HG03565 (cell line): ENCODE results near the gene SLC43A2.
"Not testable (repeated sequence)": the region's sequence is repeated elsewhere in the genome, so short reads cannot be mapped to it uniquely, and the experiment has no call there.

Source experiments
- ATAC-seq: cut with Tn5 transposase; IDR thresholded peaks from one replicate; pipeline ENCODE4 v1.9.1; 2021; ENCODE audit warnings: mild to moderate bottlenecking, moderate library complexity; ENCODE audit not compliant: unreplicated experiment

Gene SLC43A2

DNA sequence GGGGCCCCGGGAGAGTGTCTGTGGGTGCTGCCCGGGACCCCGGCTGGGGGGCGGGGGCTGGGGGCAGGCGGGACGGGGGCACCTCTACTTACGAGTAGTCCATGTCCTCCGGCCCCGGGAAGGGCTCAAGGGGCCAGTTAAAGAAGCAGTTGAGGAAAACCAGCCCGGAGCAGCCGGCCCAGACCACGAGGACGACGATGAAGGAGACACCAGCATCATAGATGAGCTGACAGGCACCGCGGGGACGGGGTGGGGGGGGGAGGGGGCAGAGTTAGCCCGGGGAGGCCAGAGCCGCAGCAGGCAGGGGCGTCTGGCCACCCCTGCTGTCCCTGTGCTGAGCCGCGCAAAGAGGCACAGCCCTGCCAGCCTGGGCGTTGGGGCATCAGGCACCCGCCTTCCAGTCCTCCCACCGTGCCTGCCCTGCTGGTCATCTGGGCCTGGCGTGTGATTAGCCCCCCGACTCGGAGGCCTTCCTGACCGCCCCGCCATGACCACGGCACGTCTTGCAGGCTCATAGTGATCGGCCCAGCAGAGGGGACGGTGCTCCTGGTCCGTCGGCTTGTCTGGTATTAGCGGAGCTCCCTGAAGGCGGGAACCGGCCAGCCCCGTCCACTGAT is 37.1 kb downstream of the SLC43A2 start:
- no peak for ATAC-seq

DNA sequence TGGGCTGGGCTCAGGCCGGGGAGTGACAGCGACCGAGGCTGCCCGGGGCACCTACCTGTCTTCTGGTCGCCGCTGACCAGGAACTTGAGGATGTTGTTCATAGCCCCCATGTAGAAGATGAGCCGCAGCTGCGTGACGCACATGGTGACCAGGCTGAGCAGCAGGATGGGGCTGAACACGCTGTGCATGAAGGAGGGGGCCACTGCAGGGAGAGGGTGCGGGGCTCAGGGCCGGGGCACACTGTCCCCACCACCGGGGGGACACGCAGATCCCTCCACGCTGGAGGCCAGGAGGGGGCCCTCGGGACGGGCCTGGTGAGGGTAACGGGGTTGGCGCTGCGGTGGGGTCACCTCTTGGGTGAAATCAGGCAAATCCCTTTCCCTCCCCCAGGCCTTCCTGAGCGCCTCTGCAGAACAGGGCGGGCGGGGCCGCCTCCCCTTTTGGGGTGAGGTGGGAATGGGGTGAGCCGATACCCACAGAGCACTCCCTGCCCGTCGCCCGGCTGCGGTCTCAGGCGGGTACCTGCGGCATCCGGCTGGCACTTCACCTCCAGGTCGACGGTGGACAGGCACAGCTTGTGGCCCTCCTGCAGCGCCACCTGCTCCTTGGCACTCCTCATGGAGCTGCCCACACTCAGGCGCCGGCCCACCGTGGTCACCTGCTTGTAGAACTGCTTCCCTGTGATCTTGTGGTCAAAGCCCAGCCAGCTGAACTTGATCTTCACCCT is 37.7 kb downstream of the SLC43A2 start:
- ATAC-seq = no peak

DNA sequence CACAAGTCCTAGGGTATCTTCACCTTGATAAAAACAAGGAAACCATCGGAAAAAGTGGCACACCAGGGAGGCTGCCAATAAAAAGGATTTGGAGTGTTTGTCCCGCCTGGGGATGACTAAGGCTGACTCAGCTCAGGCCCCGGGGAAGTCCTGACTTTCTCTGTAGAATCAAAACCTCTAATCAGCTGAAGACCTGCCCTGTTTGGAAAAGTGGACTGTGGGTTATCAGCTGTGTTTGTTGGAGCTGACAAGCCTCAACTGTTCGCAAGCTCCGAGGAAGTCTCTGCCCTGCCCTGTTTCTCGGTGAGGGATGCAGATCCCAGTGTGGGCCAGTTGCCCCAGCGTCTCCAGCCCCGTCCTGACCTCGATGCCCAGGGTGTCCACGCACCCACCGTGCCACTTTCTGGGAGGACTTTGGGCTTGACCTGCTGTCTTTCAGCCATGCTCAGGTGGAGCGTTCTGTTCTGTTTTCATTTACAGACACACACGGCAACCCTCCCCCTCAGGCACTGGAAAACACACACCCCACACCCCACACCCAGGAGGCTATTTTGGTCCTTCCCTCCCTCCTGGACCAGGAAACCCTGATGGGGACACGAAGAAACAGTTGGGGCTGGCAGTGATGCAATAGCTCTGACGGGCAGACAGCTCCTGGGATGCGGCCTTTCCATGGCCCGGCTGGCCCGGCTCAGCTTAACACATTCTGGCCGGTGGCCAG is 38.4 kb downstream of the SLC43A2 start:
- no peak for ATAC-seq

DNA sequence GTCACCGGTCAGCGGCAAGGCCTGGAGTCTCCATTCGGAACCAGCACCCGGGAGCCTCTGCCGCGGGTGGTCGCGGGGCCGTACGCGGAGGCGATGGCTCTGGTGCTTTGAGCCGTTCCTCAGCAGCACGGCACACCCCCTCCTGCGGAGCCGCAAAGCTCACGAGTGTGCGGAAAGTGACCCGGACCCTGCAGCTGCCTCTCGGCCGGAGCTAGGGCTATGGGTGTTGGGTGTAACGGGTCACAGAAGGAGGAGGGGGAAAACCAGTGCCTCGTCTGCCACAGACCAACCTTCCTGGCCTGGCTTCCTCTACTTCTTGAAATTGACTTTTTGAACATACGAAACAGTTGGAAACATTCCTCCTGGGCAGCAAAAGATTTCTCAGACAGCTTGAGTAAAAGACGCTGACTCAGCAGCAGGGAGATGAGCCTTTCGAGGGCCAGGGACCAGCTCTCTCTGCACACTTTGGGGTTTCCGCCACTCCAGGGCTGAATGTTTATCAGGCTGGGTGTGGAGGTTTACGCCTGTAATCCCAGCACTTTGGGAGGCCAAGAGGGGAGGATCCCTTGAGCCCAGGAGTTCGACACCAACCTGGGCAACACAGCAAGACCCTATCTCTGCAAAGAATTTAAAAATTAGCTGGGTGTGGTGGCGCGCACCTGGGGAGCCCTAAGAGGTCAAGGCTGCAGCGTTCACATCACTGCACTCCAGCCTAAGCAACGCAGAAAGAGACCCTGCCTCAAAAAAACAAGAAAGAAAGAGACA is 39.6 kb downstream of the SLC43A2 start:
- no peak for ATAC-seq

DNA sequence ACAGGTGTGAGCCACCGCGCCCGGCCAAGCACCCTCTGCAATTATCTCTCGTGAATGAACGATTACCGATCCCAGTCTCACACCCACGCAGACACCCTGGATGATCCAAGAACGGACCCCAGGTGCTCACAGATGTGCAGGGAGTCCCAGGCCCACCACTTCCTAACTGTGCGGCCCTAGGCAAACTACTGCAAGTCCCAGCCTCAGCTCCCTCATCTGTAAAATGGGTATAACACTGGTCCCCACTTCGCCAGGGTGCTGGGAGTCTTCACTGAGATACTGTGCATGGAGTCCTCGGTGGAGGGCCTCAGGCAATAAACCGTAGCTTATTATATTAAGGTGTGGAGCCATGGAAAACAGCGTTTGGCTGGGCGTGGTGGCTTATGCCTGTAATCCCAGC is 44.5 kb downstream of the SLC43A2 start:
- ATAC-seq = no peak

DNA sequence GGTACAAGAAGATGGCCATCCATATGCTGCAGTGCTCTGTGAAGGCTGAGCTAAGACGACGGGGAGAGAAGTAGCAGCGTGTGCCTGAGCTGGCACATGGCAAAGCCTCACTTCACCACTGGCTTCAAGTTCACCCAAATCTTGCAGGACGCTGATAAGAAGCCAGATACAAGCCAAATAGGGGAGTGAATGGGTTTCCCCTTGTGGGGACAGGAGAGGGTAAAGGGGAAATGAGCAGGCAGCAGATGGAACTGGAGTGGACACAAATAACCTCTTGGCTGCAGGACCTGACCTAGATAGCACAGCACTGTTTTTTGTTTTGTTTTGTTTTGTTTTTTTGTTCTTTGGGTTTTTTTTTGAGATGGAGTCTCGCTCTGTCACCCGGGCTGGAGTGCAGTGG is 45.1 kb downstream of the SLC43A2 start:
- no peak for ATAC-seq

DNA sequence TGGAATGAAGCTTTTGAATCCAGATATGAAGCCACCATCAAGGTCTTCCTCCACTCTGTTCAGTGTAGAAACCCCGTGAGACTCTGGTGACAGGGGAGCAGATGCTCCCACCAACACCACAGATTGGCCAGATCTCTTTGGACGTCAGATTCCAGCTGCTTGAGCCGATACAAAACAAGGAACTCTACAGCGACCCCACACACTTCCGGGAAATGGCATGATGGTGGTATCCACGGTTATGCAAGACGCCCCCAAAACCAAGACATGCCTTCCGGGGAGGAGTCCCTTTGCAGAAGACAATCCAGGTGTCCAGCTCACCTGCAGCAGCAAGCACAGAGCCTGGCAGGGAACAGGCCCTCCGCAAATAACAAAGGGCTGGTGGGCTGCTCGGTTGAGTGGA is 46.3 kb downstream of the SLC43A2 start:
- ATAC-seq = no peak

DNA sequence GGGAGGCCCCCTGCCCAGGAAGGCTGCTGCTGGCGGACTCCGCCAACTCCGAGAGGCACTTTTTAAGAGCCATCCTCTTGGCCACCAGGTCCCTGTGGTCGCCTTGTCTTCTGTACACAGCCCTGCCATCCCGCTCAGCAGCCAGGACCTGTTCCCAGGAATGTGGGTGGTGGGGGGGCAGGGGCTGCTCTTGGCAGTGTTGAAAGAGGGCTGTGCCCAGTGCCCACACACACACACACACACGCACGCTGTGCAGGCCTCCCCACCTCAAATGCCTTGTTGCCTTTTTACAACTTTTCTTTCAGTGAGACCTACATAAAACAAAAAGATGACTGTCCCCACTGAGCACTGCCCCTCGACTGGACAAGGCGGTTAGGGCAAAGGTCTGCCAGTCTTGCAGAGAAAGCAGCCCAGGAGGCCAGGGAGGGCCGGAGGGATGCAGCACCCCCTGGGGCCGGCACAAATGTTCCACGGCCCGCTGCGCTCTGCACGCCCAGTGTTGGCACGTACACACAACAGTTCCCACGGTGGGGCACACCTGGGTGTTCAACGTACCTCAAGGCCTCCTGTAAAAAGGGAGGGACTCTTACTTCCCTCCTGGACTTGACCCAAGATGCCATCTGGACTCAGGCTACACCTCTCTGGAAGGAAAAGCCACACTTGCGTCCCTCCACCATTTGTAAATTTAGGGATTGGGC is 47.5 kb downstream of the SLC43A2 start:
- ATAC-seq = no peak

DNA sequence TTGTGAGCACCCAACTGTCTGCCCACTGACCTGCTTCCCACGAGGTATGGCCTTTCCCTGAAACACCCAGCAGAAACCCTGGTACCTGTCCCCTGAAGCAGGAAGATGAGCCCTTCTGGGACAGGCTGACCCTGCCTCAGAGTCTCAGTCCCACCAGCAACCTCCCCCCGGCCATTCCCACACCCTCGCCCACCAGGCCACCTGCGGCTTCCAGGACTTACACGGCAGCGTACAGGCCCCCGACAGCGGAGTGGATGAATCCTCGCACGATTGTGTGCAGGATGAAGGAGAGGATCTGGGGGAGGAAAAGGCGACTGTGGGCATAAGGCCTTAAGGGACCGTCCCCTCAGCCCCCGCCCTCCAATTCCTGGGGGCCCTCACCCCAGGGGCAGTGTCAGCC is 50.6 kb downstream of the SLC43A2 start:
- no peak for ATAC-seq

DNA sequence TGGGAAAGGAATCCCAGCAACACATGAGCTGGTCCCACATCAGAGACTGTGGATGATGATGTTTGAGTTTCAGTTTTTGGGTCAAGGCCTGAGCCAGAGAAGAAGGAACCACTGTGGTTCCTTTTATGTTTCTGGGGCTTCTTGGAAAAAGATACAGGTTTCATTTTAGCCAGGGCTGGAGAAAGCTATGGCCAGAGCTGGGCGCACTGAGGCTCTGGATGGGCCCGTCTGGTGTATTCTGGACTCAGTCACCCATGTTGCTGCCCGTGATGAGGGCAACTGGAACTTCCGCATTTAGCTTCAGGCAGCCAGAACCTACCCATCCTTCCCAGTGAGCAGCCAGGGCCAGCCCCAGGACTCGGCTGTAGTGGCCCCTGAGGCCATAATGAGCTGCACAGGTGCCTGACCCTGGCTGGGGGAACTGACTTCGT is 51.0 kb downstream of the SLC43A2 start:
- no peak for ATAC-seq

DNA sequence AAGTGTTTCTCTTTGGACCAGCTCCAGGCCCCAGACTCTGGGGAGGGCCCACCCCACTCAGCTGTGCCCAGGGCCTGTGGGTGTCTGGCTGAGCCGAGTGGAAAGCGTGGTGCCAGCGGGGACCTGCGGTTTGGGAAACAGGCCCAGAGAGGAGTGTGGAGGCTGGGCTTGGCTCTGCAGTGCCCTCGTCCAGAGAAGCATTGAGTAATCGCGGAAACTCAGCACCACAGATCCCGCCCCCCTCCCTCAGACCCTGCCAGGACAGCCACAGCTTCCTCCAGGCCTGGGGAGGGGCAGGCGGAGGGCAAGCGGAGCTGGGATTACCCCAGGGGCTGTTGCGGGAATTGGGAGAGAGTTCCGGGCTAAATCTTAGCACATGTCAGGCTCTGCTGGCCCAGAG is 51.5 kb downstream of the SLC43A2 start:
- ATAC-seq = no peak

DNA sequence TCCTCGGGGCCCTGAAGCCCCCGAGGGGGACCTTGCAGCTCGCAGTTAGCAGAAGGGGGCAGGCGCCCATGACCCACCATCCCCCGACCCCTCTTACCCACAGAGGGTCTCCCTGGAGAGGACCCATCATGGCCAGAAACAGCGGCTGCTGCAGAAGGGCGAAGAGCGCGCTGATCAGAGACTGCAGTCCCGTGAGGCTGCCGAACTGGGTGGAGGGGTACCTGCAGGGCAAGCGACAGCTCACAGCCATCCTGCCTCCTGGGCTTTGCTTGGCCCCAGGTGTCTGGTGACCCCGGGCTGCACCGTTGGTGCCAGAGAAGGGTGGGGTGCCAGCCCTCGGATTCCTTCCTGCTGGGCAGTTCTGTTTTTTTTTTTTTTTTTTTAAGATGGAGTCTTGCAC is 52.1 kb downstream of the SLC43A2 start:
- ATAC-seq = no peak

DNA sequence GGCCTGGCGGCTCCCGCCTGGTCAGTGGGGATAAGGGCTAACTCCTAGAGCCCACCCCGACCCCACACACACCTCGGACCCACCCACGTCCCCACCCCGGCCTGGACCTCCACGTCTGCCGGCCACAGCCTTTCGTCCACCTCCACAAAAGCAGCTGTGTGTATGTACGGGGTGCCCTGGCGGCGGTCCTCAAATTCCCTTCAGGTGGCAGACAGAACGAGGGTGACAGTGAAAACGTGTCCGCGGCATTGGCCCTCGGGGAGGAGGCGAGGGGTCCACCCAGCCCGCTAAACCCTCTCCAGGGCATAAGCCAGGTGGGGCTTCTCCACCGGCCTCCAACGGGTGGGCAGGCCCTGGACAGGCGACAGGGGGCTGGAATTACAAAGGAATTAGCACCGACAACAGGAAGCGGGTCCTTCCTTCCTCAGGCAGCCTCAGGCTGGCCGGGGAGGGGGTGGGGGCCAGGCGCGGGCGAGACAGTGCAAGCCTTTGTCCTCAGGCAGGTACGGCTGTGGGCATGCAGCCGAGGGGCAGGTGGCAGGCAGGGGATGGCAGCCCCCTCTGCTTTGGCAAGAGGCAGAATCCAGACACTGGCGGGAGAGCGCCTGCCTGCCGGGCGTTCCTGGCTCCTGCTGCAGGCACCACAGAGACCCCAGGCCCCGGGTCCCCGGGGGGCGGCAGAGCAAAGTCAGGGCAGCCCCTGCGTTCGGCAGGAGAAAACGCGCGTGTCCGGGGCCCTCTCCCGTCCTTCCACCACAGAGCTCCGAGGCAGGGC is 53.8 kb downstream of the SLC43A2 start:
- ATAC-seq = no peak

DNA sequence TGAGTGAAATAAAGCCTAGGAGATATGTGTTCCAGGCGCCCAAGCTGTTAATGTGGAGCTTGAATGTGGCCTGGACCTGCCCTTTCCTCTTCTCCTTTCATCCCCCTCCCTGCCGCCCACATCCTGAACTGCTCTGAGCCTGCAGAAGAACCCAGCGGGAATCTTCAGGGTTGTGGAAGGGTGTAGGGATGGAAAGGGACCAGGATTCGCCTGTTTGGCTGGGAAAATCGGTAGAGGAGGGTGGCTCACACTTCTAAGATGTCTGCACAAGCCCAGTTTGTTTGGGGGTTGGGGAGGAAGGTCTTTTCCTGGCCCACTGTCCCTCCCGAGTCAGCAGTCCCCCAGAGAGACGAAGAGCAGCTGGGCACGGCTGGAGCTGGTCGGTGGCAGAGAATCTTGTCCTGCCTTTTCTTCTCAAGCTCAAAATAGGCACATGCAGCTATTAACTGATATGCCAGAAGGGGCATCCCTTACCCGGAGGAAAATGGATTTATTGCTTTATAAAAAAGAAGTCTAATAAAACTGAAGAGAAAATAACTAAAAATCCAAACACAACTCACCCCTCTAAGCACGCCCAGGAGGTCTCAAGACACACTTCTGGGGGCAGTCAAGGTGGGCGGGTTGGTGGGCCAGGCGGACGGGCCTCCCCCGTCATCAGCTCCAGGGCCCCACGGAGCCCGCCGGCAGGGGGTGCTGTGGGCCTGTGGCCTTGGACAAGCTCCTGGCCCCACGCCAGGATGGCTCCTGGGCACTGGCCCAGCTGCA is 54.5 kb downstream of the SLC43A2 start:
- no peak for ATAC-seq

DNA sequence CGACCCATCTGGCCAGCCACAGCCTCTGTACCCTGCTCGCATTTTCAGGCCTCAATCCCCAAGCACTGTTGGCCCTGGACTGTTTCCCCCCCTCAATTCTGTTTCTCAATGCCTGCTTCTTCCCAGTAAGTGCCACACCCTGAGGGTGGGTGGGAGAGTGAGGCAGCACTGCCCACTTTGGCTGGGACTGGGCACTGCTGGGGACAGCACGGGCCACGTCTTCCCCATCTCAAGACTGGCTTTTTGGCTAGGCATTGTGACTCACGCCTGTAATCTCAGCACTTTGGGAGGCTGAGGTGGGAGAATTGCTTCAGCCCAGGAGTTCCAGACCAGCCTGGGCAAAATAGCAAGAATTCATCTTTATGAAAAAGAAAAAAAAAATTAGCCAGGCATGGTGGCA is 56.0 kb downstream of the SLC43A2 start:
- ATAC-seq = not testable (repeated sequence)

DNA sequence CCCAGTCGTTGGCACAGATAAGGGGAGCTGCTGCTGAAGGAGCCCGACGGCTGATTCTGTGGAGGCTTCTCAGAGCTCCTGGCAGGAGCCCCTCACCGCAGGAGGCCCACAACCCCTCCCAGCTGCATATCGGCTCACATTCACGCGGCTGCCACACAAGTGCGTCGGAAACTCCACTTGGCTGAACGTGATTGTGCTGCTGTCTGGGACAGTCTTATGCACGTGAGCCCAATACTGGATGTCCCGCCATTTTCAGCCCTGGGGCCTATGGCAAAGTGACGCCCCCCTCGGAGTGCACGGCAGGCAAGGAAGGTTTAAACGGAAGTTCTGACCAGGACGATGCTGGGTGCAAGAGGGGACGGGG is 57.3 kb downstream of the SLC43A2 start:
- ATAC-seq = no peak

DNA sequence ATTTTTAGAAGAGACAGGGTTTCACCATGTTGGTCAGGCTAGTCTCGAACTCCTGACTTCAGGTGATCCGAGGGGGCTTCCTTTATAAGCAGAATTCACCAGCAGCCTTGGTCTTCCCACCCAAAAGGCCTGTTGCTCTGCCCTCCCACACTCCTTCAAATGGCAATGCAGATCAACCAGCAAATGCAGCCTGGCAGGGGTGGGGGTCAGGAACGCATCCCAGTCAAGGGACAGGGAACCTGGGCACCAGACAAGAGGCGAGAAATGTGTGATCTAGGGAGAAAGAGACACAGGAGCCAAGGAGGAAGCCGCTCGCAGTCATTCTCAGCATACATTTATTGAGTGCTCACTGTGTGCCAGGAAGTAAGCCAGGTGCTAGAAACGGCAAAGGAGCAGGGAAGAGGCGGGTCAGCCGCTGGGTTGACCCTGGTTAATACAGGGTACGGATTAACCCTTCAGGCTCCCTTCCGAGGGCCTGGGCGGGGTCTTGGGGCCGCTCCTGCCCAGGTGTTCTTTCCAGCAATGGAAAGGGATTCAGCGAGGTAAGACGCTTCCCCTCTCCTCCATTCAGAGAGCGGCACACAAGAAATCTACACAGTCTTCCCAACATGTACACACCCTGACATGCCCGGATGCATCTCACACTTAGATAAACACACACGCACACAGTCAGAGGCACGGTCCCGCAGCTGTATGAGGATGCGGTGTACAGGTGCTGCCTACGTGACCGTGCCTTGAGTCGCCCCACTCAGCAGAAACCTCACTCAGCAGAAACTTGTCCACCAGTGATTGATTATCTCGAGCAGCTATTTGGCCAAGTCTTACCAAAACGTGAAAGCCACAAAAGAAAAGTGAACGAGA is 59.5 kb downstream of the SLC43A2 start:
- ATAC-seq = no peak

DNA sequence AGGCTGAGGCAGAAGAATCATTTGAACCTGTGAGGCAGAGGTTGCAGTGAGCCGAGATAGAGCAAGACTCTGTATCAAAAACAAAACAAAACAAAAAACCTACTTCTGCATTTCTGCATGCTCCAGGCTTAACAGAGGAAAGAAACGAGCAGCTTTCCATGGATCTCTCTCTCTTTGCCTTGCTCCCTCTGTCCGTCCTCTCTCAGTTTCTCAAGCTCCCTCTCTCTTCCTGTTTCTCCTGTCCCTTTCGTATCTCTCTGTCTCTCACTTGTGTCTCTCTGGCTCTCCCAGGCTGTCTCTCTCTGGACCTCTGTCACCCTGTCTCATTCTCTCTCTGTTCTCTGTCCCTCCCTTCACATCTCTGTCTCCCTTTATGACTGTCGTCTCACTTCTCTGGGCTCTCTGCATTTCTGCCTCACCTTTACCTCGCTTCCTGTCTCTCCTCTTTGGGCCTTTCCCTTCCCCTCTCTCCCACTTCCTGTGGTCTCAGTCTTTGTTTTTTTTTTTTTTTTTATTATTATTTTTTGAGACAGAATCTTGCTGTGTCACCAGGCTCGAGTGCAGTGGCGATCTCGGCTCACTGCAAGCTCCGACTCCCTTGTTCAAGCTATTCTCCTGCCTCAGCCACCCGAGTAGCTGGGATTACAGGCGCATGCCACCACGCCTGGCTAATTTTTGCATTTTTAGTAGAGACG is 62.0 kb downstream of the SLC43A2 start:
- no peak for ATAC-seq
